Gastroesophageal sphincter (tissue), 3 donors: ENCODE results near the gene TMEM248.

Source experiments
- EP300 ChIP-seq: sonication (generic); formaldehyde crosslinking; IDR thresholded peaks from one replicate; pipeline ENCODE4 v1.6.1; 2017; ENCODE audit warnings: antibody characterized with exemption, mild to moderate bottlenecking
- POLR2AphosphoS5 ChIP-seq: sonication (generic); formaldehyde crosslinking; IDR thresholded peaks from one replicate; pipeline ENCODE4 v1.6.1; 2017; ENCODE audit warnings: antibody characterized with exemption
- TF ChIP-seq, protein P1 (sequence below), 4 experiments: fragments of 200-600 bp in 2 of 4; fragments of 450-650 bp in 2 of 4; sonication (generic) in 1 of 4; IDR thresholded peaks; one replicate each; pipeline ENCODE4 v1.5.1; 2017 to 2019; ENCODE audit warnings: antibody characterized with exemption in 4 of 4, mild to moderate bottlenecking in 2 of 4, moderate library complexity in 2 of 4

DNA sequence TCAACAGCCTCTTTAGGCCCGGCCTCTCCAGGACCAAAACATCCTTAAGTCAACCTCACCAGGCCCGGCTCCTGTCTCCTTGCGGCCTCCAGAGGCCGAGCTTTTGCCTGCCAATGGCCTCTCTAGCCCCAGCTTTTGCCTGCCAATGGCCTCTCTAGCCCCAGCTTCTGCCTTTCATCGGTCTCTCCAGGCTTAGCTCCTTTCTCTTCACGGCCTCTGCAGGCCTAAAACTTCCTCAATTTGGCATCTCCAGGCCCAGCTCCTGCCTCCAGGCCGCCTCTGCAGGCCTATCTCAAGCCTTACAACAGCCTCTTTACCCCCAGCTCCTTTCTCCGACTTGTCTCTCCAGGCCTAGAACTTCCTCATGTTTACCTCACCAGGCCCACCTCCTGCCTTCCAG lies 15.7 kb upstream of the TMEM248 start:
- TF ChIP-seq, protein P1, sequence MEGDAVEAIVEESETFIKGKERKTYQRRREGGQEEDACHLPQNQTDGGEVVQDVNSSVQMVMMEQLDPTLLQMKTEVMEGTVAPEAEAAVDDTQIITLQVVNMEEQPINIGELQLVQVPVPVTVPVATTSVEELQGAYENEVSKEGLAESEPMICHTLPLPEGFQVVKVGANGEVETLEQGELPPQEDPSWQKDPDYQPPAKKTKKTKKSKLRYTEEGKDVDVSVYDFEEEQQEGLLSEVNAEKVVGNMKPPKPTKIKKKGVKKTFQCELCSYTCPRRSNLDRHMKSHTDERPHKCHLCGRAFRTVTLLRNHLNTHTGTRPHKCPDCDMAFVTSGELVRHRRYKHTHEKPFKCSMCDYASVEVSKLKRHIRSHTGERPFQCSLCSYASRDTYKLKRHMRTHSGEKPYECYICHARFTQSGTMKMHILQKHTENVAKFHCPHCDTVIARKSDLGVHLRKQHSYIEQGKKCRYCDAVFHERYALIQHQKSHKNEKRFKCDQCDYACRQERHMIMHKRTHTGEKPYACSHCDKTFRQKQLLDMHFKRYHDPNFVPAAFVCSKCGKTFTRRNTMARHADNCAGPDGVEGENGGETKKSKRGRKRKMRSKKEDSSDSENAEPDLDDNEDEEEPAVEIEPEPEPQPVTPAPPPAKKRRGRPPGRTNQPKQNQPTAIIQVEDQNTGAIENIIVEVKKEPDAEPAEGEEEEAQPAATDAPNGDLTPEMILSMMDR (IDR thresholded peaks at IDR 0.05), result no peak
- TF ChIP-seq POLR2AphosphoS5, result no peak
- TF ChIP-seq EP300, result no peak
